Left colon (tissue), 2 donors: ENCODE results near the gene LPGAT1. TPM values are rescaled to one million over a fixed set of nuclear protein-coding genes. Genes with fewer than 3 reads are reported as not detected.
"Not testable (repeated sequence)": the region's sequence is repeated elsewhere in the genome, so short reads cannot be mapped to it uniquely, and the experiment has no call there.

ENCODE experiments used
- ATAC-seq: fragments of 200-7000 bp; cut with Tn5 transposase; one replicate; pipeline ENCODE4 v1.9.1; 2020; ENCODE audit warnings: mild to moderate bottlenecking, moderate library complexity
- DNase-seq, 2 donors: peaks; one replicate each; pipeline ENCODE4 v3.0.0-alpha.2; 2020
- intact Hi-C, 2 donors: fragments of 100-400 bp; cut with DNase I in 1 of 2; cut with micrococcal nuclease in 1 of 2; formaldehyde crosslinking; loops; one replicate each; pipeline versions ENCODE4 v1.11.2 to v1.14.0; 2022; cut with DNase I, micrococcal nuclease
- total RNA-seq, 2 donors: library from RNA; stranded (reverse); fragmentation: NEBNext Ultra II Directional; extraction: Animal tissue kit (Norgen Biotek cat#: 25700); gene quantifications; one replicate each; pipeline ENCODE4 v1.2.1, GENCODE V29; 2021
- donor health status: DM: no; HTN: no; CAD: no.
- donor health status: DM: yes; HTN: yes; CAD: no.

LPGAT1 gene
- total RNA-seq, 2 donors from 2014 or later, result 30.9 to 46.0 TPM

- ATAC-seq (no peak), DNase-seq (no peak)
- intact Hi-C loops, result no loop called here
These were observed 108.0 kb downstream of the LPGAT1 start for GRCh38 chr1:211722277-211723175.

DNA sequence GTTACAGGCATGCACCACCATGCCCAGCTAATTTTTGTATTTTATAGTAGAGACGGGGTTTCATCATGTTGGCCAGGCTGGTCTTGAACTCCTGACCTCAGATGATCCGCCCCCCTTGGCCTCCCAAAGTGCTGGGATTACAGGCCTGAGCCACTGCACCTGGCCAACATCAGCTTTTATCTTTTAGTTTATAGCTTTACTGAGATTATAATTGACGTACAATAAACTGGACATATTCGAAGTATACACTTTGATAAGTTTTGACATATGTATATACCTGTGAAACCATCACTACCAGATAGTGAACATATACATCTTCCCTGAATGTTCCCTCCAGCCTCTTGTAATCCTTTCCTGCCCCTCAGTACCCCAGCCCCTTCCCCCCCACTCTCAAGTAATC is 114.0 kb downstream of the LPGAT1 start:
- intact Hi-C loops, DNase-seq: not testable (repeated sequence)
- ATAC-seq, result peak; percentile 78

DNA sequence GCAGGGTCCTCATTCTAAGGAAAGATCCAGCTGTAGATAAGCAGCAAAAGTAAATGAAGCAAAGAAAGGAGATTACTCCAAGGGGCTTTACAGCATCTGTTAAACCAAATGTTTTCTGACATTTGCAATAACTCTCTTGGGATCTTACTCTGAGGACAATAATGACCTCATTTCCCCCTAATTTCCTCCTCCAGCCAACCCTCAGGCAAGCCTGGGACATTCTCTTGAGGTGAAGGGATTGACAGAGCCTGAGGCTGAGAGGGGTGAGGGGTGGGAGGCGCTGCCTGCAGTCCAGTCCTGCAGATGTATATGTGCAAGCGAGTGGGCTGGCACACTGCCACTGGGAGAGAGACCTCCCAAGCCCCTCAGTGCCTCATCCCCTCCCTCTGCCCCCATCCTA is 114.6 kb downstream of the LPGAT1 start:
- ATAC-seq (no peak), DNase-seq (no peak)
- intact Hi-C loops, result no loop called here

DNA sequence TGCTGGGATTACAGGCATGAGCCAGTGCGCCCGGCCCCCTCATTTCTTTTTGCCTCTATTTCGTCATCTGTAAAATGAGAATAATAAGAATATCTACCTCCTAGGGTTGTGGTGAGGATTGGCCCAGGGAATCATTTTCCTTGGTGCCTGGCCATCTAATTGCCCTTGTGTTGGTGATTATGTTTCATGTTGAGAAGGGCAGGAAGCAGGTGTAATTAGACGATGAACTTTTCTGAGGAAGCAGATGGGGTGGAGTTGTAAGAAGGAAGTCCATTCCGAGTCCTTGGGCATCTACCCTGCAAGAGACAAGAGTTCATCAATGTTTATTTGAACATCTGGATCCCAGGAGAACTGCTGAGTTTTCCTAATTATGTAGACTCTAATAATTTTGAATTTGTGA is 116.4 kb downstream of the LPGAT1 start:
- no peak for DNase-seq
- intact Hi-C loops, result no loop called here
- ATAC-seq, result peak; percentile 81

DNA sequence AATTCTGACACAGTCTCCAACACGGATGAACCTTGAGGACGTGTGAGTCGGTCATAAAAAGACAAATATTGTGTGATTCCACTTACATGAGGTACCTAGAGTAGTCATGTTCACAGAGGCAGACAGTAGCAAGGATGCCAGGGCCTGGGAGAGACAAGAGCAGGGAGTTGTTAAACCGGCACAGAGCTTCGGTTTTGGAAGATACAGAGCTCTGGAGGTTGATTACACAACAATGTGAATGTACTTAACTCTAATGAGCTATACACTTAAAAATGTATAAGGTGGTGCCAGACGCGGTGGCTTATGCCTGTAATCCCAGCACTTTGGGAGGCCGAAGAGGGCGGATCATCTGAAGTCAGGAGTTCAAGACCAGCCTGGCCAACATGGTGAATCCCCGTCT is 117.3 kb downstream of the LPGAT1 start:
- DNase-seq (no peak), ATAC-seq (no peak)
- intact Hi-C loops, result no loop called here

GRCh38 chr1:211711315-211711705 is 119.3 kb downstream of the LPGAT1 start:
- intact Hi-C loops, result no loop called here
- ATAC-seq (no peak), DNase-seq (no peak)

- ATAC-seq, result no peak
These were observed 119.8 kb downstream of the LPGAT1 start for GRCh38 chr1:211710566-211711314.

DNA sequence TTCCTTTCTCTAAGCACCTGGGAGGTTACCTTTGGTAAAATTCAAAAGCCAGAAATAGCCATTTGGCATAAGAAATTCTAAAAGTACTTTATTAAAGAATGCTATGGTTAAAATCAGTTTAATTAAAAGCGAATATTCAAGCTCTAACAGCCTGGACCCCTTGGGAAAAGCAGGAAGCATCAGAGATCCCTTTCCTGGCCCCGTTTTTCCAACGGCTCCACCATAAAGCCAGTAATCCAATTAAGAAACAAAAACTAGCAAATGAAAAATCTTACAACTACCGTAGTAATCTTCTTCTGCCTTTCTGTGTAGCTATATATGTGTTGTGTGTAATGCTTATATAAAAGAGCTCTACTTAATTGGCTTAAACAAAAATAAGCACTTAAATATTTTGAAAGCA is 121.6 kb downstream of the LPGAT1 start:
- ATAC-seq, result no peak
- no peak for DNase-seq
- intact Hi-C loops, result loop anchor here in 1 of 2 donors (10.0 kb wide), 2 partner anchors 116 to 236 kb away; no protein-coding TSS in a partner anchor

More at GRCh38 chr1:211710566-211711314, 119.8 kb downstream of the LPGAT1 start:
- intact Hi-C loops, result no loop called here
- no peak for DNase-seq

- ATAC-seq, result no peak
- intact Hi-C loops, result loop anchor here in 1 of 2 donors (10.0 kb wide), 2 partner anchors 117 to 237 kb away; no protein-coding TSS in a partner anchor
These were observed 122.6 kb downstream of the LPGAT1 start for GRCh38 chr1:211708006-211708405.

GRCh38 chr1:211705467-211706091 is 125.0 kb downstream of the LPGAT1 start:
- no peak for ATAC-seq

More at GRCh38 chr1:211708006-211708405, 122.6 kb downstream of the LPGAT1 start:
- no peak for DNase-seq

GRCh38 chr1:211704543-211704942 is 126.0 kb downstream of the LPGAT1 start:
- ATAC-seq (no peak), DNase-seq (no peak)
- intact Hi-C loops, result loop anchor here in 1 of 2 donors (10.0 kb wide), 2 partner anchors 120 to 240 kb away; no protein-coding TSS in a partner anchor

More at GRCh38 chr1:211705467-211706091, 125.0 kb downstream of the LPGAT1 start:
- DNase-seq, result no peak
- intact Hi-C loops, result loop anchor here in 1 of 2 donors (10.0 kb wide), 2 partner anchors 119 to 239 kb away; no protein-coding TSS in a partner anchor

DNA sequence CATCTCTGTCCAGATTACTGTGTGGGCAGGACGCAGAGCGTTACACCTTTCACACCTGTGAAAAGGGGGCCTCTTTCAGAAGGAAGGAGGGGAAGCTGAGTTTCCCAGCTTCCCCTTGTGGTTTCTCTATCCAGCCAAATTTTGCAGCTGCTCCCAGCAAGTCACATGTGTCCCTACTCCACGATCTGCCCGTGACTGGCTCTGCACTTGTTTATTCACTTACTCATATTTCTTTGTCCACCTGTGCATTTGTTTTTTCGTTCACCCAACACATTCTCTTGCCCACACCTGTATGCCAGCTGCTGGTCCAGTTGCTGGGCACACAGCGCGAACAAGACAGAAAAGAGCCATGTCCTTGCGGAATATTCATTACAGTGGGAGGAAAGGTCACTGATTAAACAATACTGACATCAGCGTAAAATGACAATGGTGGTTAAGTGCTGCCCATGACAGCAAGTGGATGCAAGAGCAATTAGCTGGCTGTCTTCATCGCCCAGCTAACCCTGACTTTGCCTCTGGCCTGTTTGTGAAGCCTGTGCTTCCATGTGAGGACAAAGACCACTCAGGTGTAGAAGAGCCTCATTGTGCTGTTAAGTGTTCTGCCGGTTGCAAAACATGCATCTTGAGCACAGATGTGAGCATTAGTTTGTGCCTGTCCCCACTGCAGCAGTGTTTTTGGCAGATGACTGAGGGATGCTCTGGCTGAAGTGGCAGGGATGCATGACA is 126.6 kb downstream of the LPGAT1 start:
- ATAC-seq (no peak), DNase-seq (no peak)

GRCh38 chr1:211701733-211702132 is 128.8 kb downstream of the LPGAT1 start:
- ATAC-seq, result no peak
- no peak for DNase-seq
- intact Hi-C loops, result loop anchor here in 1 of 2 donors (10.0 kb wide), 2 partner anchors 123 to 243 kb away; no protein-coding TSS in a partner anchor

More for the DNA sequence above, 126.6 kb downstream of the LPGAT1 start:
- intact Hi-C loops, result loop anchor here in 1 of 2 donors (10.0 kb wide), 2 partner anchors 121 to 241 kb away; no protein-coding TSS in a partner anchor

- DNase-seq (no peak), ATAC-seq (no peak)
- intact Hi-C loops, result no loop called here
These were observed 131.5 kb downstream of the LPGAT1 start for GRCh38 chr1:211699059-211699458.

- intact Hi-C loops, result no loop called here
- peak; percentile 70 to 87 for DNase-seq
- ATAC-seq, result peak; percentile 98
These were observed 132.2 kb downstream of the LPGAT1 start for GRCh38 chr1:211698161-211699026.

GRCh38 chr1:211697356-211697755 is 133.2 kb downstream of the LPGAT1 start:
- ATAC-seq, result no peak

DNA sequence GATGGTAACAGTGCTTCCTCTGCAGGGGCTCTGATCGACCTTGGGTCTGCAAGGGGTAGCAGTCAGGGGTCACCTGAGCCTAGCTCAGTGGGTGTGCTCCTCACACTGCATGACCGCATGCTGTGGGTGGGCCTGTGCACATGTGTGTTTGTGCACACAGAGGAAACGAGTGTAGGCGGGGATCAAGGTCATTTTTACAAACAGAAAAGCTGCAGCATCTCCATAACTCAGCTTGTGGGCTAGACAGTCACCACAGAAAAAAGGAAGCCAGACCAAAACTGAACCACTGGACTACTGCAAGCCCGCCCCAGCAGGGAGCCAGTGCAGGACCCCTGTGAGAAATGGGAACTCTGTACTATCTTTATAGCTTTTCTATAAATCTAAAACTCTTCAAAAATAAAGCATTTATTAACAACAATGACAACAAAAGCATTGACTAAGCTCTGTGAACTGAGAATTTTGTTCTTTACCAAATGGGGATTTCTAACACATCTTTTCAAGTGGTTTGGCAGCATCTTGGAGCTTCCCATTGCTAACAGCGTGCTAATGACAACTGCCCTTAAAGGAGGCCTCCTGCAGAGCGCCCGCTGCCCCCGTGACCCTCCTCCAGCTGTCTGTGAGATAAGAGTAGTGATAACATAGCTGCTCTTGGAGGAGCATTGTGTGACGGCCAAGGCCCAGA is 135.3 kb downstream of the LPGAT1 start:
- no peak for DNase-seq
- no peak for ATAC-seq
- intact Hi-C loops, result no loop called here

More at GRCh38 chr1:211697356-211697755, 133.2 kb downstream of the LPGAT1 start:
- no peak for DNase-seq
- intact Hi-C loops, result no loop called here
